HG03442 (cell line): ENCODE data around the gene NDST3.
A peak's percentile ranks its signal among the peaks of the same experiment; 100 is the strongest.

ENCODE experiments used
- ATAC-seq: cut with Tn5 transposase; IDR thresholded peaks from one replicate; pipeline ENCODE4 v1.9.1; 2021; ENCODE audit warnings: mild to moderate bottlenecking, moderate library complexity; ENCODE audit not compliant: unreplicated experiment

NDST3 gene

GRCh38 chr4:118173126-118173525, 138.8 kb downstream of the NDST3 start:
- no peak for ATAC-seq

- no peak for ATAC-seq
Measured at GRCh38 chr4:118173956-118174725, 139.9 kb downstream of the NDST3 start.

GRCh38 chr4:118175506-118175905, 141.2 kb downstream of the NDST3 start:
- ATAC-seq = no peak

GRCh38 chr4:118177126-118177525, 142.8 kb downstream of the NDST3 start:
- no peak for ATAC-seq

GRCh38 chr4:118180776-118181175, 146.5 kb downstream of the NDST3 start:
- ATAC-seq = no peak

- ATAC-seq = no peak
Measured at GRCh38 chr4:118190903-118191302, 156.6 kb downstream of the NDST3 start.

- ATAC-seq = no peak
Measured at GRCh38 chr4:118193421-118193820, 159.1 kb downstream of the NDST3 start.

GRCh38 chr4:118206627-118207026, 172.3 kb downstream of the NDST3 start:
- no peak for ATAC-seq

- ATAC-seq = no peak
Measured at GRCh38 chr4:118213101-118213500, 178.8 kb downstream of the NDST3 start.

- no peak for ATAC-seq
Measured at GRCh38 chr4:118215826-118216225, 181.5 kb downstream of the NDST3 start.

- no peak for ATAC-seq
Measured at GRCh38 chr4:118221227-118221800, 187.0 kb downstream of the NDST3 start.

- ATAC-seq = peak; percentile 67
Measured at GRCh38 chr4:118224243-118224829, 190.1 kb downstream of the NDST3 start.

GRCh38 chr4:118225511-118225910, 191.2 kb downstream of the NDST3 start:
- ATAC-seq = no peak

GRCh38 chr4:118226311-118227010, 192.2 kb downstream of the NDST3 start:
- no peak for ATAC-seq

GRCh38 chr4:118235566-118236120, 201.4 kb downstream of the NDST3 start:
- no peak for ATAC-seq

GRCh38 chr4:118237531-118237930, 203.2 kb downstream of the NDST3 start:
- no peak for ATAC-seq

GRCh38 chr4:118249890-118250289, 215.6 kb downstream of the NDST3 start:
- no peak for ATAC-seq

- ATAC-seq = no peak
Measured at GRCh38 chr4:118254368-118254767, 220.1 kb downstream of the NDST3 start.

GRCh38 chr4:118259111-118259510, 224.8 kb downstream of the NDST3 start:
- ATAC-seq = no peak

GRCh38 chr4:118260309-118260708, 226.0 kb downstream of the NDST3 start:
- no peak for ATAC-seq

- ATAC-seq = no peak
Measured at GRCh38 chr4:118264096-118264495, 229.8 kb downstream of the NDST3 start.
